ENCODE data around the gene CPVL.

Gene CPVL

DNA sequence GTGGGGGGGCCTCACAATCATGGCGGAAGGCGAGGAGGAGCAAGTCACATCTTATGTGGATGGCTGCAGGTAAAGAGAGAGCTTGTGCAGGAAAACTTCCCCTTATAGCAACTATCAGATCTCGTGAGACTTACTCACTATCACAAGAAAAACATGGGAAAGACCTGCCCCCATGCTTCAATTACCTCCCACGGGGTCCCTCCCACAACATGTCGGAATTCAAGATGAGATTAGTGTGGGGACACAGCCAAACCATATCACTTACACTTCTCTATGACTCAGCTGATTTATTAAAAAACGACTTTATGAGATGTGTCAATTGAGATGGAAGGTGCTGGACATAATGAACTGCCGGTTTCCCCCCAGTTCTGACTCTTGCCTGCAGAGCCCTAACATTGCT is 24.4 kb upstream of the CPVL start:
- no peak overlapping the region for H3K27ac Mint-ChIP-seq
- peaks cover 3% of the 10 kb centered on the region for H3K27me3 Mint-ChIP-seq (ENCODE audit: low read depth)
- no peaks in the 10 kb centered on the region for H3K36me3 Mint-ChIP-seq (ENCODE audit: low read depth)
- H3K9me3 Mint-ChIP-seq = peaks cover under 1% of the 10 kb centered on the region
- H3K4me3 Mint-ChIP-seq = no peak overlapping the region
- no peaks in the 10 kb centered on the region for H3K4me1 Mint-ChIP-seq (ENCODE audit: low read depth)

DNA sequence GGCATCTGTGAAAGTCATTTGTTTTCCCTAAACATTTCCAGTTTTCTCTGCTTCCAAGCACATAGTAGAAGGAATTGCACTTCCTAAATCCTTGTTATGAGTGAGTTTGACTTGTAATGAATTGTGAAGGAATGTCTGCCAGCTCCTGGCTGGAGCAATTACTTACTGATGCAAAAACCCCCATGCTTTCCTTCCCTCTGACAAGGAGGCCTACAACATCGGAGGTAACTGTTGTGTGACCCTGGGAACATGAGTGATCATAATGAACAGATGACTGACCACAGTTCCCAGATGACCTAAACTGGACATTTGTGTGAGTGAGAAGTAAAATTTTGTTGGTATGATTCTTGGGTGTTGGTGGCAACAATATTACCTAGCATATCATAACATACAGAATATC is 21.4 kb upstream of the CPVL start:
- H3K27ac Mint-ChIP-seq = no peak overlapping the region
- H3K27me3 Mint-ChIP-seq (ENCODE audit: low read depth) = peaks cover 3% of the 10 kb centered on the region
- no peaks in the 10 kb centered on the region for H3K4me1 Mint-ChIP-seq (ENCODE audit: low read depth)
- no peak overlapping the region for H3K4me3 Mint-ChIP-seq
- peaks cover 4% of the 10 kb centered on the region for H3K9me3 Mint-ChIP-seq
- no peaks in the 10 kb centered on the region for H3K36me3 Mint-ChIP-seq (ENCODE audit: low read depth)

DNA sequence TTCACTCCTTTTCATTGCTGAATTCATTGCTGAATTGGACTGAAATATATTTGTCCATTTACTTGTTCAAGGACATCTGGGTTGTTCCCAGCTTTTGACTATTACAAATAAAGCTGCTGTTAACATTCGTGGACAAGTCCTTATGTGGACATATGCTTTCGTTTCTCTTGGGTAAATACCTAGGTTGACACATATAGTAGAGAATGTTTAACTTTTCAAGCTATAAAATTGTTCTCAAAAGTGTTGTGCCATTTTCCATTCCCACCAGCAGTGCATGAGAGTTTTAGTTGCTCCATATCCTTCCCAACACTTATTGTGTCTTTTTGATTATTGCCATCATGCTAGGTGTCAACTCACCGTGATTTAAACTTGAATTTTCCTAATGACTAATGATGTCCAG is 17.5 kb upstream of the CPVL start:
- no peak overlapping the region for H3K27ac Mint-ChIP-seq
- H3K9me3 Mint-ChIP-seq = peaks cover 4% of the 10 kb centered on the region
- H3K4me3 Mint-ChIP-seq = no peak overlapping the region
- H3K4me1 Mint-ChIP-seq (ENCODE audit: low read depth) = no peaks in the 10 kb centered on the region
- H3K27me3 Mint-ChIP-seq (ENCODE audit: low read depth) = no peaks in the 10 kb centered on the region
- no peaks in the 10 kb centered on the region for H3K36me3 Mint-ChIP-seq (ENCODE audit: low read depth)

DNA sequence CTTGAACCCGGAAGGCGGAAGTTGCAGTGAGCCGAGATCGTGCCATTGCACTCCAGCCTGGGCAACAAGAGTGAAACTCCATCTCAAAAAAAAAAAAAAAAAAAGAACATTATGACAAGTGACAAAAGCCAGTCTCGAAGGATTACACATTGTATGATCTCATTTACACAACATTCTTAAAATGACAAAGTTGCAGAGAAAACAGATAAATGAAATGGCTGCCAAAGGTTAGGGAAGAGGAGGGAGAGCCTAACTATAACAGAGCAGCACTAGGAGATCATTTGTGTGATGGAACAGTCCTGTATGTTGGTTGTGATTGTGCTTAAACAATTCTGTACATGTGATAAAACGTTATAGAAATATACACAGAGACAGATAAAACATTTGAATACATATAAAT is 16.2 kb upstream of the CPVL start:
- no peaks in the 10 kb centered on the region for H3K4me1 Mint-ChIP-seq (ENCODE audit: low read depth)
- no peaks in the 10 kb centered on the region for H3K36me3 Mint-ChIP-seq (ENCODE audit: low read depth)
- H3K27me3 Mint-ChIP-seq (ENCODE audit: low read depth) = peaks cover 8% of the 10 kb centered on the region
- peaks cover 4% of the 10 kb centered on the region for H3K9me3 Mint-ChIP-seq
- H3K4me3 Mint-ChIP-seq = no peak overlapping the region
- no peak overlapping the region for H3K27ac Mint-ChIP-seq

DNA sequence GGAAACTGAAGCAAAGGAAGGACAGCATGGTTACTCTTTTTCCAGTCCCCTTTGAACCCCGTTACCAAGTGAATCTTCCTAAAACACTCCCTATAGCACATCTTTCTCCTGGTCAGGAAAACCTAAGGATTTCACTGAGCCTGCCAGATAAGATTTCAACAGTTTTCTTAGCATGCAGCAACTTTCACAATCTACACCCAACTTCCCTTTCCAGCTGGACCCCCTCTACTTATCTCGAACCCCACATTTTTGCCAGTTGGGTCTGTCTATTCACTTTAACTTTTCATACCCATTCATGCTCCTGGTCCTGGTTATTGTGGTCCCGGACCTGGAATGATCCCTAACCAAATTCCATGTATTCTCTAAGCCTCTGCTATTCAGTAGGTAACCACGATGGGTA is 14.9 kb upstream of the CPVL start:
- no peaks in the 10 kb centered on the region for H3K36me3 Mint-ChIP-seq (ENCODE audit: low read depth)
- no peak overlapping the region for H3K4me3 Mint-ChIP-seq
- H3K27me3 Mint-ChIP-seq (ENCODE audit: low read depth) = peaks cover 8% of the 10 kb centered on the region
- peaks cover 4% of the 10 kb centered on the region for H3K9me3 Mint-ChIP-seq
- peaks cover 3% of the 10 kb centered on the region for H3K4me1 Mint-ChIP-seq (ENCODE audit: low read depth)
- H3K27ac Mint-ChIP-seq = no peak overlapping the region

DNA sequence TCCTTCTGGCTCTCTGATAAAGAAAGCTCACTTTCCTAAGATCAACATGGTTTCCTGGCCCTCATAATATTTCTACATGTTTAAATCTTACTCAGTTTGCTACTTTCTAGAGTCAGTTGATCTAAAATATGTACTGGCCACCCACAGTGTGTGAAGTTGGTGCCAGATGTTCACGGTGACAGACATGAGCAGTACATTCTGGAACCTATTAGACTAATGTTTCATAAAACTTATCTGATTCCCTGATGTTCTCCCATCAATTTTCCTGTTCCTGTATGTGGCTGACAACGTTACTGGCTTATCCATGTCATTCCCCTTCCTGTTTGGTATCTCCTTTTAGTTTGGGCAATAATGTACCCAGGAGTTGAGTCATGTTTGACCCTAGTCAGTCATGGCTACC is 13.7 kb upstream of the CPVL start:
- Mint-ChIP-seq H3K4me3 (no peak overlapping the region), H3K36me3 (ENCODE audit: low read depth) (no peaks in the 10 kb centered on the region), H3K27me3 (ENCODE audit: low read depth) (peaks cover 8% of the 10 kb centered on the region), H3K9me3 (no peaks in the 10 kb centered on the region), H3K27ac (no peak overlapping the region), H3K4me1 (ENCODE audit: low read depth) (peaks cover 3% of the 10 kb centered on the region)

DNA sequence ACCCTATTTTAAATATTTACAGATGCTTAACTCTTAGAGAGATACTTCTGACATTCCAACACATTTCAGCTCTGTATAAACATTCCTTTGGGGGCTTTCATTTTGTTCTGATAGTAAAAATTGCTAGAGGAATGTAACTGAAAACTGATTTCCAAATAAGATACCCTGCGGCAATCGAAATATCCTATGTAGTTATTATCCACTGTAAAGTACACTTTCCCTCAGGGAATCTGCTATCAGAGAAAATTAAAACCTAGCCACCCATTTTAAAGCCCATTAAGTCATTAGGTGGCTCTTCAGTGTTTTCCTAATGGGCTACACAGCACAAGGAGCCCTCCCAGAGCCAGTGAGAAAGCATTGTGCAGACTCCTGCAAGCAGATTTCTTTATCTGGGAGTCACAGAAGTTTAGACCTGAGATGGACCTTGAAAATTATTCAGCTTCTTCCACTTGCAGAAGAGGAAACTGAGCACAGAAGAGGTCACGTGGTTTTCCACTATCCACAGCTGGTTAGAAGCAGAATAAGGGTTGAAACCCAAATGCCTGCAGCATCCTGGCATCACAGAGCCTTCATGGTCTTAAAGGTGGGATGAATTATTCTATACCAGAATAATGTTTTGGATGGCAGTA is 12.6 kb upstream of the CPVL start:
- H3K27me3 Mint-ChIP-seq (ENCODE audit: low read depth) = peaks cover 8% of the 10 kb centered on the region
- H3K36me3 Mint-ChIP-seq (ENCODE audit: low read depth) = no peaks in the 10 kb centered on the region
- no peak overlapping the region for H3K27ac Mint-ChIP-seq
- no peak overlapping the region for H3K4me3 Mint-ChIP-seq
- no peaks in the 10 kb centered on the region for H3K9me3 Mint-ChIP-seq
- peaks cover 3% of the 10 kb centered on the region for H3K4me1 Mint-ChIP-seq (ENCODE audit: low read depth)

DNA sequence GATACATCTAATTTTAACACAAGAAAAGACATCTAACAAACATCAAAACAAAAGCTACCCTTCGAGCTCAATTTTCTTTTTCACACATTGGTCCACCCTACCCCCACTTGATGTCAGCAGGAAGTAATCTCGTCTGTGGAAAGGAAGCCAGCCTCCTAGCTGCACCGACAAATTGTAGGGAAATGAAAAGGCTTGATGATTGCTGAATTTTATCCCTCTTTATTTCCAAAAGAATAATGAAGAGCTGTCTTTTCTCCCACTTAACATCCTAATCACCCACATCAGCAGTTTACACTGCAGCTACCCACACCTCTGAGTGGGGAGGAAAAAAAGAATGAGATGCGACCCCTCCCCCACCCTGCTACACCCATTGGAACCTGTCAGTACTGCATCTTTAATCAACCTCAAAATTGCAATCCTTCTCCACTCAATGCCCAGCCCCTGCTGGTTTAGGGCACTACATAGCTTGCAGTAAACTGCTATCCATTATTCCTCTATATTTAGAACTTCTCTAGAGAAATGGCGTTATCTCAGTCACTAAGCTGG is 10.6 kb upstream of the CPVL start:
- H3K27ac Mint-ChIP-seq = no peak overlapping the region
- no peak overlapping the region for H3K4me3 Mint-ChIP-seq
- H3K27me3 Mint-ChIP-seq (ENCODE audit: low read depth) = peaks cover 8% of the 10 kb centered on the region
- H3K4me1 Mint-ChIP-seq (ENCODE audit: low read depth) = peaks cover 3% of the 10 kb centered on the region
- no peaks in the 10 kb centered on the region for H3K9me3 Mint-ChIP-seq
- H3K36me3 Mint-ChIP-seq (ENCODE audit: low read depth) = no peaks in the 10 kb centered on the region

DNA sequence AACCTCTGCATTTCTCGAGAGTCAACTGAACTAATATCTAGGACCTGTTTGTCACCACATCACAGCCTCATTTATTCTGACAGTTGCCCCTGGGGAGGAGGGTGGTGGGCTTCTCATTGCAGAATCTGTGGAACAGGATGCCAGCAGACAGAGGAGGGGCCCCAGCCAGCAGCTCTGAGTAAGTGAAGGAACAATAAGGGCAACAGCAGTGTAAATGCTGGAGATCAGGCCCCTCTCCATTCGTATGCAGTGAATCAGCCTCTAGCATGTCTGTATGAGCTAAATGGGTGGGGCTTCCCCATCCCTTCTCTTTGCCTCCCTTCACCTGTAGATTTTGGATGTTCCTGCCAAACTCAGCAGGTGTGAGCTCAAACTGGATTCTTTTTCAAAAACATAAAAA is 7.7 kb upstream of the CPVL start:
- H3K4me3 Mint-ChIP-seq = no peak overlapping the region
- no peaks in the 10 kb centered on the region for H3K9me3 Mint-ChIP-seq
- H3K27ac Mint-ChIP-seq = no peak overlapping the region
- H3K27me3 Mint-ChIP-seq (ENCODE audit: low read depth) = peaks cover 8% of the 10 kb centered on the region
- H3K4me1 Mint-ChIP-seq (ENCODE audit: low read depth) = peaks cover 3% of the 10 kb centered on the region
- H3K36me3 Mint-ChIP-seq (ENCODE audit: low read depth) = no peaks in the 10 kb centered on the region

DNA sequence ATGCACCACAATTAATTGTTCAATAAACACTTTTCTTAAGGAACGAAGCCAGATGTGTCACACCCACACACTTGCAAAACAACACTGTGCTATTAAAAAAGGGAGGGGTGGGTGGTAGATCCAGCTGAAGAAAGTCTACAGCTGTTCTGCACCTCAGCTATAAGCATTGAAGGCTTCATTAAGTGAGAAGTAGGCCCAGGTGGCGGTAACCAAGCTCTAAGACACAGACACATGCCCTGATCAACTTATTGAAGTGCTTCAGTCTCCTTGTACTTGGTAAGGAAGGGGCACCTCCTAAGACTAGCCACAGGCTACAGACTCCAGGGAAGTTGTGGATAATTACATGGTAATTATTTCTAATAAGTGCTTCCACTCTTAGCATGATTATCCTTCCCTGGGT is 4.5 kb upstream of the CPVL start:
- Mint-ChIP-seq H3K27ac (no peak overlapping the region), H3K27me3 (ENCODE audit: low read depth) (peaks cover 22% of the 10 kb centered on the region), H3K36me3 (ENCODE audit: low read depth) (no peaks in the 10 kb centered on the region), H3K4me3 (no peak overlapping the region), H3K9me3 (no peaks in the 10 kb centered on the region), H3K4me1 (ENCODE audit: low read depth) (no peaks in the 10 kb centered on the region)

DNA sequence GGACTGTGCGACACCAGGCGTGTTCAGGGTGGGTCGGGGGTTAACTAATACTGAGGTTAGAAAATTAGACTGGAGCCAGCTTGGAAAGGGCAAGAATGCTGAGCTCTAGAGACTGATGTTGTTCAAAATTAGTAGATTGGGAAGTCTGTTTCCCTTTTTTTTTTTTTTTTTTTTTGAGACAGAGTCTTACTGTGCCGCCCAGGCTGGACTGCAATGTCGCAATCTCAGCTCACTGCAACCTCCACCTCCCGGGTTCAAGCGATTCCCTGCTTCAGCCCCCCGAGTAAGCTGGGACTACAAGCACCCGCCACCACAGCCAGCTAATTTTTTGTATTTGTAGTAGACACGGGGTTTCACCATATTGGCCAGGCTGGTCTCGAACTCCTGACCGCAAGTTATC is 2.7 kb upstream of the CPVL start:
- no peaks in the 10 kb centered on the region for H3K36me3 Mint-ChIP-seq (ENCODE audit: low read depth)
- H3K27me3 Mint-ChIP-seq (ENCODE audit: low read depth) = peaks cover 33% of the 10 kb centered on the region
- no peaks in the 10 kb centered on the region for H3K9me3 Mint-ChIP-seq
- no peak overlapping the region for H3K27ac Mint-ChIP-seq
- no peak overlapping the region for H3K4me3 Mint-ChIP-seq
- no peaks in the 10 kb centered on the region for H3K4me1 Mint-ChIP-seq (ENCODE audit: low read depth)

DNA sequence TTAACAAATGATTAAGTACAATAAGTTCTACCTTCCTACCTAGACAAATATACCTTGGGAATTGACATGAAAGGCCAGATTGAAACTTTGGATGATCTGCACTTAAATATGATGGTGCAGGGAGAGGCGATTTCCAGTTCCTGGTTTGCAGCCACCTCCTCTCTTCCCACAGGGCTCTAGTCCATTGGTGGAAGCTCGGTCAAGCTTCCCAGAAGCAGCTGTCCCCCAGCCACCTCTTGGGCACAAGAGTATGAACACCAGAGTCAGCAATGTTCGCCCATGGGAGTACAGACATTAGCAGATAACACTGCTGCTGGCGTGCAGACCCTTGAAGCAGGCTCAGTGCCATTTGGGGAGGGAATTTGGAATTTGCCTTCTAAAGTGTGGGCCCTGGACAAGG is 1.5 kb upstream of the CPVL start:
- Mint-ChIP-seq H3K27me3 (ENCODE audit: low read depth) (peaks cover 37% of the 10 kb centered on the region), H3K27ac (no peak overlapping the region), H3K4me3 (no peak overlapping the region), H3K4me1 (ENCODE audit: low read depth) (no peaks in the 10 kb centered on the region), H3K9me3 (no peaks in the 10 kb centered on the region), H3K36me3 (ENCODE audit: low read depth) (no peaks in the 10 kb centered on the region)

DNA sequence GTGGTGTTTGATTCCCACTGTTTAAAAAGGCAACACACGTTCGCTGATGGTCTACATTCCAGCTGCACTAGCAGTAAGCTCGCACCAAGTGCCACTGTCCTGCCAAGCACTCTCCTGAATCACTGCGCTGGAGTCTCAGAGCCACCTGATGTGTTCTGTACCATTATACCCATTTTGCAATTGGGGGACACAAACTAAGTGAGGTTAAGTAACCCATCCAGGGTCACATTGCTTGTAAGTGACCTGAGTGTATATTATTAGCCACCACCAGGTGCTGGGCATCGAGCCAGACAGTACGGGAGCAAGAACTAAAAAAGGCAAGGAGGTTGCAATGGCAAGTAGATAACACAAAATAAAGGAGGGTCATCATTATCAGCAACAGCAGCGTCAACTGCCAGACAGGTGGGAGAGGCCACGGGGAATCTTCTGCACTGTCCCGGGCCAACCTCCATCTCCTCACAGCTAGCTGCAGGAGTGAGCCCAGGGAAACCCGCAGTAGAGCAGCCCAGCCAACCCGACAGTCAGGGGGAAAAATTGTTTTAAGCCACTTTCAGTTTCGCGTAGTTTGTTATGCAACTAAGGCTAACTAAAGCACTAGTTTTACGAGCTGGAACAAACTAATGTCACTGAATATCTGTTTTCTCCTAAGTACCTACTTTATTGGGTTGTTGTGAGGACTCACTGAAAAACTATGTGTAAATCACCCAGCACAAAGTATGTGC is 712 bp upstream of the CPVL start:
- Mint-ChIP-seq H3K4me3 (no peak overlapping the region), H3K27me3 (ENCODE audit: low read depth) (peaks cover 39% of the 10 kb centered on the region), H3K4me1 (ENCODE audit: low read depth) (no peaks in the 10 kb centered on the region), H3K9me3 (no peaks in the 10 kb centered on the region), H3K36me3 (ENCODE audit: low read depth) (no peaks in the 10 kb centered on the region), H3K27ac (no peak overlapping the region)

DNA sequence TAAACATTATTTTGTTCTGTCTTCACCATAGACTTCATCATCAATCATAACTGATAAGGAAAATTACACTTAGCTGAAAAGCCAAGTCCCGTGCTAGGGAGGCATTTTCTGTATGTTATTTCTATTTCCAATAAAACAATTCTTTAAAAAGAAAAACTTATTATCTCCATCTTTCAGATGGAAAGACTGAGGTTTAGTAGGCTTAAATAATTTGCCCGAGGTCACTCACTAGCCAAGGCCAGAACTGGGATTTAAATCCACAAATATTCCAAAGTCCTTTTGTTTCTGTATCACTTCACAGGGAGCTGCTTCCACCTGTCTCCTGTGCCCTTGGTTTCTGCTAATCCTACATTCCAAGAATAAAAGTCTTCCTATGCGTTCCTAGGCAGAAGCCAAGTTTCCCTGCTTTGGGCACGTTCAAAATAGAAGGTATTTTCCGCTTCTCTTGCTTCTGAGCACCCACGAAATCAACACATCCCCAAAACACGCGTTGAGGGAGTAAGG is 732 bp downstream of the CPVL start:
- H3K27ac Mint-ChIP-seq = no peak overlapping the region
- H3K9me3 Mint-ChIP-seq = no peaks in the 10 kb centered on the region
- H3K4me1 Mint-ChIP-seq (ENCODE audit: low read depth) = no peaks in the 10 kb centered on the region
- H3K27me3 Mint-ChIP-seq (ENCODE audit: low read depth) = peaks cover 39% of the 10 kb centered on the region
- H3K4me3 Mint-ChIP-seq = no peak overlapping the region
- H3K36me3 Mint-ChIP-seq (ENCODE audit: low read depth) = no peaks in the 10 kb centered on the region

DNA sequence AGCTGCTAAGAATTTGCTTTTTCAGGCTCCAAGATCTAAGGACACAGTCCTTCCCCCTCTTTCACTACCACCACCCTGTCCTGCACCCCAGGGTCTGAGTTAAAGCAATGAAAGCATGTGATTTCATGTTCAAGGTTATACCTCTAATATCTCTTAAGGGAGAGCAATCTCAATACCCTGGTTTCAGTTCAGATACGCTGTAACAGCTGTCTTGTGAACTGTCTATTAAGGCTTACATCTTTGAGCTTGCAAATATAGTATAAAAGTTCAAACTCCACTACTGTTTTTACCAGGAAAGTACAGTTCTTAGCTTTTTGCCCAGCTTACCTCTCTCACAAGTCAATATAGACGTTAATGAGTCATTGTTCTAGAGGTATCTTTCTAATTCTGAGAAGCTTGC is 2.6 kb downstream of the CPVL start:
- Mint-ChIP-seq H3K36me3 (ENCODE audit: low read depth) (no peaks in the 10 kb centered on the region), H3K4me1 (ENCODE audit: low read depth) (no peaks in the 10 kb centered on the region), H3K9me3 (no peaks in the 10 kb centered on the region), H3K4me3 (no peak overlapping the region), H3K27ac (no peak overlapping the region), H3K27me3 (ENCODE audit: low read depth) (peaks cover 39% of the 10 kb centered on the region)

Data from T-helper 1 cell treated with Interleukin-12 subunit alpha and Interleukin-12 subunit beta and Interleukin-4 antibody, amounts not matched to agents 30 μg/mL and 1 μg/mL, for 36 hours (primary cell).